ENCODE measurements around the gene EIF4A2.
A peak's percentile ranks its signal among the peaks of the same experiment; 100 is the strongest.
"Not testable (repeated sequence)": the region's sequence is repeated elsewhere in the genome, so short reads cannot be mapped to it uniquely, and the experiment has no call there.

EIF4A2 gene

GRCh38 chr3:186798239-186798874 is 15.0 kb downstream of the EIF4A2 start:
- Histone ChIP-seq H3K4me3 (ENCODE audit: insufficient read length, low read depth) (no peak overlapping the region), H3K9ac (ENCODE audit: insufficient read length, low read depth) (no peak overlapping the region), H3K4me1 (ENCODE audit: insufficient read depth, insufficient read length) (no peaks in the 10 kb centered on the region), H3K27me3 (ENCODE audit: insufficient read depth, insufficient read length) (no peaks in the 10 kb centered on the region), H3K9me3 (ENCODE audit: insufficient read depth, low read length) (no peaks in the 10 kb centered on the region), H3K36me3 (ENCODE audit: insufficient read depth, insufficient read length, low read length) (peaks cover 94% of the 10 kb centered on the region)
- TF ChIP-seq SUZ12 (IDR thresholded peaks at IDR 0.05; ENCODE audit: extremely low read depth, insufficient read depth, insufficient read length) = no peak
- TF ChIP-seq ZNF274 (IDR thresholded peaks at IDR 0.05; ENCODE audit: low read depth, low read length) = no peak
- TF ChIP-seq YY1 (IDR thresholded peaks at IDR 0.05; ENCODE audit: insufficient read depth, insufficient read length) = no peak
- no peak for DNase-seq (ENCODE audit: low read depth, low spot score)

- DNase-seq (ENCODE audit: low read depth, low spot score) = no peak
- TF ChIP-seq YY1 (IDR thresholded peaks at IDR 0.05; ENCODE audit: insufficient read depth, insufficient read length) = no peak
- H3K9ac ChIP-seq (ENCODE audit: insufficient read length, low read depth) = no peak overlapping the region
- H3K27me3 ChIP-seq (ENCODE audit: insufficient read depth, insufficient read length) = no peaks in the 10 kb centered on the region
- H3K9me3 ChIP-seq (ENCODE audit: insufficient read depth, low read length) = no peaks in the 10 kb centered on the region
- H3K4me3 ChIP-seq (ENCODE audit: insufficient read length, low read depth) = no peak overlapping the region
- peaks cover 95% of the 10 kb centered on the region for H3K36me3 ChIP-seq (ENCODE audit: insufficient read depth, insufficient read length, low read length)
- H3K4me1 ChIP-seq (ENCODE audit: insufficient read depth, insufficient read length) = peaks cover 2% of the 10 kb centered on the region
Measured at GRCh38 chr3:186800285-186800684, 16.9 kb downstream of the EIF4A2 start.

- Histone ChIP-seq H3K9ac (ENCODE audit: insufficient read length, low read depth) (no peak overlapping the region), H3K9me3 (ENCODE audit: insufficient read depth, low read length) (no peaks in the 10 kb centered on the region), H3K4me1 (ENCODE audit: insufficient read depth, insufficient read length) (peaks cover 2% of the 10 kb centered on the region), H3K36me3 (ENCODE audit: insufficient read depth, insufficient read length, low read length) (peaks cover 74% of the 10 kb centered on the region), H3K4me3 (ENCODE audit: insufficient read length, low read depth) (no peak overlapping the region), H3K27me3 (ENCODE audit: insufficient read depth, insufficient read length) (no peaks in the 10 kb centered on the region)
- TF ChIP-seq ZNF274 (IDR thresholded peaks at IDR 0.05; ENCODE audit: low read depth, low read length) (no peak), SUZ12 (IDR thresholded peaks at IDR 0.05; ENCODE audit: extremely low read depth, insufficient read depth, insufficient read length) (no peak), YY1 (IDR thresholded peaks at IDR 0.05; ENCODE audit: insufficient read depth, insufficient read length) (no peak)
- no peak for DNase-seq (ENCODE audit: low read depth, low spot score)
Measured at GRCh38 chr3:186802701-186803100, 19.3 kb downstream of the EIF4A2 start.

GRCh38 chr3:186803447-186803846 is 20.1 kb downstream of the EIF4A2 start:
- not testable (repeated sequence) for H3K4me3 ChIP-seq (ENCODE audit: insufficient read length, low read depth); H3K27me3 ChIP-seq (ENCODE audit: insufficient read depth, insufficient read length); H3K4me1 ChIP-seq (ENCODE audit: insufficient read depth, insufficient read length); H3K9me3 ChIP-seq (ENCODE audit: insufficient read depth, low read length); H3K9ac ChIP-seq (ENCODE audit: insufficient read length, low read depth); DNase-seq (ENCODE audit: low read depth, low spot score)
- peaks cover 67% of the 10 kb centered on the region for H3K36me3 ChIP-seq (ENCODE audit: insufficient read depth, insufficient read length, low read length)

GRCh38 chr3:186806089-186807055 is 23.0 kb downstream of the EIF4A2 start, which contains the start of gene RFC4:
RFC4 (minus strand) TSS chr3:186806482; CDS start chr3:186804713, 1,769 bp downstream.
- TF ChIP-seq ZNF274 (IDR thresholded peaks at IDR 0.05; ENCODE audit: low read depth, low read length) (no peak), SUZ12 (IDR thresholded peaks at IDR 0.05; ENCODE audit: extremely low read depth, insufficient read depth, insufficient read length) (no peak), YY1 (IDR thresholded peaks at IDR 0.05; ENCODE audit: insufficient read depth, insufficient read length) (no peak)
- DNase-seq (ENCODE audit: low read depth, low spot score) = no peak

GRCh38 chr3:186807231-186807630 is 23.9 kb downstream of the EIF4A2 start:
- no peak for TF ChIP-seq YY1 (IDR thresholded peaks at IDR 0.05; ENCODE audit: insufficient read depth, insufficient read length)
- no peak for TF ChIP-seq ZNF274 (IDR thresholded peaks at IDR 0.05; ENCODE audit: low read depth, low read length)
- TF ChIP-seq SUZ12 (IDR thresholded peaks at IDR 0.05; ENCODE audit: extremely low read depth, insufficient read depth, insufficient read length) = no peak
- peaks cover 2% of the 10 kb centered on the region for H3K4me1 ChIP-seq (ENCODE audit: insufficient read depth, insufficient read length)
- H3K4me3 ChIP-seq (ENCODE audit: insufficient read length, low read depth) = peak overlapping the region; percentile 95
- H3K9ac ChIP-seq (ENCODE audit: insufficient read length, low read depth) = peak overlapping the region; percentile 99
- H3K27me3 ChIP-seq (ENCODE audit: insufficient read depth, insufficient read length) = no peaks in the 10 kb centered on the region
- H3K36me3 ChIP-seq (ENCODE audit: insufficient read depth, insufficient read length, low read length) = peaks cover 31% of the 10 kb centered on the region
- no peak for DNase-seq (ENCODE audit: low read depth, low spot score)
- H3K9me3 ChIP-seq (ENCODE audit: insufficient read depth, low read length) = peaks cover 5% of the 10 kb centered on the region; the same call in 1 of the 2 replicates

More at GRCh38 chr3:186806089-186807055, 23.0 kb downstream of the EIF4A2 start, which contains the start of gene RFC4:
- Histone ChIP-seq H3K4me3 (ENCODE audit: insufficient read length, low read depth) (peak within 1 kb of the TSS; percentile 95), H3K9ac (ENCODE audit: insufficient read length, low read depth) (peak within 1 kb of the TSS; percentile 99), H3K4me1 (ENCODE audit: insufficient read depth, insufficient read length) (peaks cover 2% of the 10 kb centered on the region), H3K36me3 (ENCODE audit: insufficient read depth, insufficient read length, low read length) (peaks cover 38% of the 10 kb centered on the region), H3K27me3 (ENCODE audit: insufficient read depth, insufficient read length) (no peaks in the 10 kb centered on the region), H3K9me3 (ENCODE audit: insufficient read depth, low read length) (no peaks in the 10 kb centered on the region; the same call in 1 of the 2 replicates)

GRCh38 chr3:186810336-186810996 is 27.1 kb downstream of the EIF4A2 start:
- TF ChIP-seq SUZ12 (IDR thresholded peaks at IDR 0.05; ENCODE audit: extremely low read depth, insufficient read depth, insufficient read length) (no peak), ZNF274 (IDR thresholded peaks at IDR 0.05; ENCODE audit: low read depth, low read length) (no peak), YY1 (IDR thresholded peaks at IDR 0.05; ENCODE audit: insufficient read depth, insufficient read length) (no peak)
- H3K4me1 ChIP-seq (ENCODE audit: insufficient read depth, insufficient read length) = peaks cover under 1% of the 10 kb centered on the region
- H3K9ac ChIP-seq (ENCODE audit: insufficient read length, low read depth) = no peak overlapping the region
- H3K27me3 ChIP-seq (ENCODE audit: insufficient read depth, insufficient read length) = no peaks in the 10 kb centered on the region
- no peak for DNase-seq (ENCODE audit: low read depth, low spot score)
- H3K36me3 ChIP-seq (ENCODE audit: insufficient read depth, insufficient read length, low read length) = no peaks in the 10 kb centered on the region
- H3K9me3 ChIP-seq (ENCODE audit: insufficient read depth, low read length) = peaks cover 10% of the 10 kb centered on the region; the same call in 1 of the 2 replicates
- no peak overlapping the region for H3K4me3 ChIP-seq (ENCODE audit: insufficient read length, low read depth)

GRCh38 chr3:186811313-186811712 is 27.9 kb downstream of the EIF4A2 start:
- H3K4me3 ChIP-seq (ENCODE audit: insufficient read length, low read depth); H3K9ac ChIP-seq (ENCODE audit: insufficient read length, low read depth); H3K4me1 ChIP-seq (ENCODE audit: insufficient read depth, insufficient read length); H3K9me3 ChIP-seq (ENCODE audit: insufficient read depth, low read length); H3K36me3 ChIP-seq (ENCODE audit: insufficient read depth, insufficient read length, low read length); DNase-seq (ENCODE audit: low read depth, low spot score); H3K27me3 ChIP-seq (ENCODE audit: insufficient read depth, insufficient read length): not testable (repeated sequence)

Measured in NT2/D1 (cell line).